Spleen (tissue), 7 donors: Measurements from ENCODE around the gene MRE11.

Experiments
- CTCF ChIP-seq, 11 experiments: fragments of 200-600 bp in 7 of 11; fragments of 450-650 bp in 4 of 11; sonication (generic) in 4 of 11; IDR thresholded peaks in 8 of 11; conservative IDR thresholded peaks in 3 of 11; 1 replicate in 7 of 11; 2 replicates in 4 of 11; pipeline versions ENCODE4 v1.4.0 to v1.8.0; 2016 to 2021; ENCODE audit warnings: antibody characterized with exemption in 11 of 11, inconsistent platforms in 4 of 11, mild to moderate bottlenecking in 1 of 11
- POLR2A ChIP-seq, 3 donors: fragments of 450-650 bp; IDR thresholded peaks; one replicate each; pipeline ENCODE4 v1.5.1; 2017; ENCODE audit warnings: antibody characterized with exemption in 3 of 3, mild to moderate bottlenecking in 1 of 3
- donor health status: DM: no; HTN: no; CAD: no; lungs with moderate emphysema.
- donor health status: DM: no; HTN: no; CAD: no.
- donor health status: DM: no; HTN: no; CAD: no.

DNA sequence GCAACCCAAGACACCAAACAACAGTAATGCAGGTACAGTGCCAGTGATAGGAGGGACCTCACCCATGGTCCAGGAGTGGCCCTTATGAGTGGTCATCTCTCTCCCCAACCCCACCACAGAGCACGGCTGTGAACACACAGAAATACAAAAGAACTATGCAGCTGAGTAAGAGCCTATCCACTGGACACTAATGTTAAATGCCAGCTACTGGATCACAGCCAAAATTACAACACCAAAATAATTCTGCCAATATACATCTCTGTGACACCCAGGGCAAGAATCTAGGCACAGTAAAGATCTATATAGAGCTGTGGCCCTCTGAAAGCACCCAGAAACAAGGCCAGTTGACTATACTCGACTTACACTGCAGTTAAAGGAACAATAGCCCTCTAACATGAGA lies 69.6 kb downstream of the MRE11 start:
- TF ChIP-seq POLR2A (IDR thresholded peaks at IDR 0.05) (no peak), CTCF (IDR thresholded peaks at IDR 0.05 in 8 of 11, conservative IDR thresholded peaks at IDR 0.05 in 3 of 11) (no peak)
